SK-N-SH (cell line): ENCODE data around the gene ZNF277. TPM values are rescaled to one million over a fixed set of nuclear protein-coding genes. Genes with fewer than 3 reads are reported as not detected.
A peak's percentile ranks its signal among the peaks of the same experiment; 100 is the strongest.

Experiments used
- CTCF ChIA-PET: fragments of 300-600, 350-600 bp; formaldehyde crosslinking; extraction: SDS; loops from one replicate; lab custom pipeline; 2021; lab: Yijun Ruan, JAX
- POLR2A ChIA-PET: fragments of 350-600 bp; sonication (Branson Sonifier 250); formaldehyde crosslinking; extraction: SDS; loops from one replicate; lab custom pipeline; 2020; ENCODE audit warnings: antibody characterized with exemption, inconsistent platforms; lab: Yijun Ruan, JAX
- DNase-seq: peaks from one replicate; pipeline ENCODE4 v3.0.0; 2012
- H2AFZ ChIP-seq: fragments of 200-600 bp; sonication (generic); 2 replicates; pipeline ENCODE4 v1.8.1; 2016; ENCODE audit warnings: antibody characterized with exemption, mild to moderate bottlenecking, low read depth
- H3F3A ChIP-seq: fragments of 200-600 bp; sonication (generic); replicated peaks from 2 replicates; pipeline ENCODE3; 2016; ENCODE audit warnings: antibody characterized with exemption, mild to moderate bottlenecking; ENCODE audit not compliant: insufficient read depth
- H3K27ac ChIP-seq, 2 experiments: fragments of 200-500 bp in 1 of 2; fragments of 200-600 bp in 1 of 2; sonication (Bioruptor generic) in 1 of 2; sonication (generic), shearing (Covaris generic) in 1 of 2; 2 replicates each; pipeline versions ENCODE4 v1.5.1 to v1.6.1; 2014 to 2016; ENCODE audit warnings: low read depth in 2 of 2, inconsistent platforms in 1 of 2, low read length in 1 of 2, mild to moderate bottlenecking in 1 of 2, mixed read lengths in 1 of 2
- H3K27me3 ChIP-seq: fragments of 200-600 bp; sonication (generic), shearing (Covaris generic); 2 replicates; pipeline ENCODE4 v1.6.1; 2016; ENCODE audit warnings: mixed run types; ENCODE audit not compliant: insufficient read depth
- H3K36me3 ChIP-seq, 2 experiments: fragments of 200-500 bp in 1 of 2; fragments of 200-600 bp in 1 of 2; sonication (Bioruptor generic) in 1 of 2; sonication (generic) in 1 of 2; replicated peaks in 1 of 2; 2 replicates each; pipeline versions ENCODE3 to v1.5.1; 2014 to 2016; ENCODE audit warnings: low read length in 1 of 2, mild to moderate bottlenecking in 1 of 2; ENCODE audit not compliant: insufficient read depth in 2 of 2, control insufficient read depth in 1 of 2
- H3K4me1 ChIP-seq, 2 experiments: fragments of 200-500 bp in 1 of 2; fragments of 200-600 bp in 1 of 2; sonication (Bioruptor generic) in 1 of 2; sonication (generic), shearing (Covaris generic) in 1 of 2; 2 replicates each; pipeline versions ENCODE4 v1.5.1 to v1.6.1; 2014 to 2016; ENCODE audit warnings: low read depth in 1 of 2, low read length in 1 of 2, mixed run types in 1 of 2; ENCODE audit not compliant: insufficient read depth in 2 of 2, control insufficient read depth in 1 of 2
- H3K4me2 ChIP-seq: fragments of 200-600 bp; sonication (generic), shearing (Covaris generic); 2 replicates; pipeline ENCODE4 v1.6.1; 2017; ENCODE audit warnings: mixed run types
- H3K4me3 ChIP-seq, 2 experiments: fragments of 200-500 bp in 1 of 2; fragments of 200-600 bp in 1 of 2; sonication (Bioruptor generic) in 1 of 2; sonication (generic), shearing (Covaris generic) in 1 of 2; 2 replicates each; pipeline versions ENCODE4 v1.5.1 to v1.8.1; 2014 to 2016; ENCODE audit warnings: low read depth in 2 of 2, inconsistent platforms in 1 of 2, low read length in 1 of 2, mild to moderate bottlenecking in 1 of 2, mixed read lengths in 1 of 2, moderate library complexity in 1 of 2
- H3K79me2 ChIP-seq: fragments of 200-600 bp; sonication (generic); 2 replicates; pipeline ENCODE4 v1.8.1; 2017; ENCODE audit warnings: mild to moderate bottlenecking; ENCODE audit not compliant: insufficient read depth
- H3K9ac ChIP-seq: fragments of 200-600 bp; sonication (generic); 2 replicates; pipeline ENCODE4 v1.6.1; 2017; ENCODE audit warnings: mixed run types
- H3K9me2 ChIP-seq: fragments of 200-600 bp; sonication (generic); 2 replicates; pipeline ENCODE4 v1.6.1; 2017; ENCODE audit warnings: mixed run types
- H3K9me3 ChIP-seq: fragments of 200-600 bp; sonication (generic); 2 replicates; pipeline ENCODE4 v1.6.1; 2017; ENCODE audit warnings: mixed run types, mild to moderate bottlenecking, moderate library complexity
- H4K20me1 ChIP-seq: fragments of 200-600 bp; sonication (generic); 2 replicates; pipeline ENCODE4 v1.6.1; 2017; ENCODE audit warnings: mild to moderate bottlenecking, mixed run types; ENCODE audit not compliant: insufficient read depth
- EP300 ChIP-seq, 2 experiments: IDR thresholded peaks; 2 replicates each; pipeline versions ENCODE4 v1.4.0 to v1.6.1; 2012; ENCODE audit warnings: borderline replicate concordance in 1 of 2, low read depth in 1 of 2, low read length in 1 of 2
- EZH2phosphoT487 ChIP-seq: fragments of 200-600 bp; sonication (generic); IDR thresholded peaks from 2 replicates; pipeline ENCODE4 v1.6.1; 2017; ENCODE audit warnings: low read depth, mixed run types, mild to moderate bottlenecking, antibody characterized with exemption, moderate library complexity, borderline replicate concordance
- FOXJ3 ChIP-seq: sonication (generic); formaldehyde crosslinking; IDR thresholded peaks from 2 replicates; pipeline ENCODE4 v1.5.1; 2020; ENCODE audit warnings: mild to moderate bottlenecking, missing genetic modification reagents
- GABPA ChIP-seq: IDR thresholded peaks from 2 replicates; pipeline ENCODE4 v1.4.0; 2012; ENCODE audit warnings: low read depth, mild to moderate bottlenecking
- IRF3 ChIP-seq: fragments of 150-350 bp; IDR thresholded peaks from 2 replicates; pipeline ENCODE4 v1.6.1; 2016; ENCODE audit warnings: mild to moderate bottlenecking, low read depth, low read length
- JUND ChIP-seq: IDR thresholded peaks from 2 replicates; pipeline ENCODE4 v1.4.0; 2012
- NFIC ChIP-seq: IDR thresholded peaks from 2 replicates; pipeline ENCODE4 v1.4.0; 2012; ENCODE audit warnings: borderline replicate concordance
- NRF1 ChIP-seq: IDR thresholded peaks from 2 replicates; pipeline ENCODE4 v1.6.1; 2012; ENCODE audit warnings: low read depth, mild to moderate bottlenecking, low read length
- PBX3 ChIP-seq: IDR thresholded peaks from 2 replicates; pipeline ENCODE4; 2012
- RCOR1 ChIP-seq: fragments of 150-350 bp; IDR thresholded peaks from 2 replicates; pipeline ENCODE4 v1.6.1; 2017; ENCODE audit warnings: antibody characterized with exemption, low read length
- REST ChIP-seq: IDR thresholded peaks from 2 replicates; pipeline ENCODE4 v1.6.1; 2012; ENCODE audit warnings: mild to moderate bottlenecking, low read depth, low read length, moderate library complexity
- RXRA ChIP-seq: IDR thresholded peaks from 2 replicates; pipeline ENCODE4 v1.4.0; 2012; ENCODE audit warnings: low read depth, mild to moderate bottlenecking, borderline replicate concordance
- SIN3A ChIP-seq: IDR thresholded peaks from 2 replicates; pipeline ENCODE4 v1.6.1; 2012; ENCODE audit warnings: low read depth, mild to moderate bottlenecking, low read length, moderate library complexity, borderline replicate concordance
- SMC3 ChIP-seq: IDR thresholded peaks from 2 replicates; pipeline ENCODE4 v1.6.1; 2012; ENCODE audit warnings: low read depth, low read length, improper control_type of control experiment
- TCF12 ChIP-seq: IDR thresholded peaks from 2 replicates; pipeline ENCODE4 v1.4.0; 2012
- YY1 ChIP-seq: IDR thresholded peaks from 2 replicates; pipeline ENCODE4 v1.4.0; 2012; ENCODE audit warnings: low read depth, mild to moderate bottlenecking
- ZBTB33 ChIP-seq: IDR thresholded peaks from 2 replicates; pipeline ENCODE4 v1.4.0; 2012; ENCODE audit warnings: low read depth, borderline replicate concordance
- WGBS: methylation state at CpG from one replicate; pipeline ENCODE4 v1.1.6; 2017; ENCODE audit warnings: low lambda C conversion rate; 5-methylcytosine and 5-hydroxymethylcytosine counted together
- polyA plus RNA-seq, 3 experiments: library from polyadenylated mRNA; depleted of rRNA; stranded (reverse); fragments of >200 nt; gene quantifications; 2 replicates each; pipeline ENCODE4 v1.2.3, GENCODE V29; 2012

The ZNF277 gene
- polyA plus RNA-seq, 1 of the 3 experiments (the other 2 are of a cell fraction): 11.5 TPM

- no peaks in the 10 kb centered on the region for H3K27me3 ChIP-seq
- no peak overlapping the region for H2AFZ ChIP-seq
- TF ChIP-seq NFIC (no peak), SMC3 (no peak), RCOR1 (no peak; the same call in 1 of the 2 replicates), FOXJ3 (no peak), ZBTB33 (no peak), JUND (no peak), EZH2phosphoT487 (no peak), PBX3 (no peak), EP300 (IDR thresholded peaks at IDR 0.05; ENCODE audit: borderline replicate concordance in 1 of 2, low read depth in 1 of 2, low read length in 1 of 2) (no peak), TCF12 (no peak), REST (no peak), GABPA (no peak), YY1 (no peak), IRF3 (no peak), NRF1 (no peak), RXRA (no peak), SIN3A (no peak)
- TF ChIP-seq, all 33 proteins: peak for 0
- H3K4me3 ChIP-seq: no peak overlapping the region
- H3K36me3 ChIP-seq: no peaks in the 10 kb centered on the region
- H3K4me2 ChIP-seq: no peak overlapping the region
- no peaks in the 10 kb centered on the region for H3K9me2 ChIP-seq
- no peaks in the 10 kb centered on the region for H3K9me3 ChIP-seq
- H3K79me2 ChIP-seq: no peaks in the 10 kb centered on the region
- no peak overlapping the region for H3K27ac ChIP-seq
- POLR2A ChIA-PET: no interaction called here
- H4K20me1 ChIP-seq: no peaks in the 10 kb centered on the region
- peak; percentile 46 for DNase-seq
- H3F3A ChIP-seq: no peaks in the 10 kb centered on the region
- CTCF ChIA-PET: interaction anchor here (1.0 to 1.8 kb wide), 4 partner anchors 9 to 47 kb away, joined by 3 to 7 read pairs (median 4); no protein-coding TSS in a partner anchor
- WGBS: 71% methylated on average over 5 of the region's 5 CpGs
- H3K4me1 ChIP-seq: peaks cover 0 to 21% of the 10 kb centered on the region in 2 experiments; a peak in 2 of 4 replicates
- H3K9ac ChIP-seq: no peak overlapping the region
Observed at GRCh38 chr7:112182749-112183148, 23.7 kb upstream of the ZNF277 start.
